ENCODE data around the gene RER1.

GRCh38 chr1:2411801-2412394 lies 20.3 kb downstream of the RER1 start:
- TF ChIP-seq CTCF (IDR thresholded peaks at IDR 0.05) = no peak
- no peak for TF ChIP-seq POLR2A (IDR thresholded peaks at IDR 0.05)
- no peak for TF ChIP-seq EP300 (IDR thresholded peaks at IDR 0.05)
